ENCODE data around the gene BTBD17. TPM values are rescaled to one million over a fixed set of nuclear protein-coding genes. Genes with fewer than 3 reads are reported as not detected.

The BTBD17 gene
- total RNA-seq, 1 experiment from 2014 or later: 3.4 TPM

GRCh38 chr17:74390680-74391653, 29.3 kb upstream of the BTBD17 start:
- ChIA-PET POLR2A (ENCODE audit: low non-redundant PET) (no interaction called here), CTCF (no interaction called here)
- peaks cover 11% of the 10 kb centered on the region for H3K4me1 ChIP-seq (ENCODE audit: insufficient read depth, low read length, poor library complexity, severe bottlenecking)
- no peak for TF ChIP-seq EZH2 (IDR thresholded peaks at IDR 0.05; ENCODE audit: borderline replicate concordance, low read depth, low read length, poor library complexity, severe bottlenecking)
- no peak for TF ChIP-seq CTCF (conservative IDR thresholded peaks at IDR 0.05; ENCODE audit: low read depth, low read length)
- H3K9me3 ChIP-seq (ENCODE audit: low read depth, low read length, poor library complexity, severe bottlenecking): no peaks in the 10 kb centered on the region
- BruUV-seq (replicated peaks): no TSS peak
- no peaks in the 10 kb centered on the region for H3K27me3 ChIP-seq (replicated peaks; ENCODE audit: insufficient read depth, low read depth, low read length, poor library complexity)
- H3K27ac ChIP-seq (ENCODE audit: low read depth, low read length, poor library complexity, severe bottlenecking): no peak overlapping the region
- intact Hi-C loops (cut with micrococcal nuclease; ENCODE audit: unreplicated experiment): no loop called here
- no peak overlapping the region for H3K4me3 ChIP-seq (ENCODE audit: low read depth, low read length, poor library complexity, severe bottlenecking)
- no peak for DNase-seq (ENCODE audit: low spot score)
- H3K36me3 ChIP-seq (ENCODE audit: insufficient read depth, low read length, poor library complexity, severe bottlenecking): no peaks in the 10 kb centered on the region

DNA sequence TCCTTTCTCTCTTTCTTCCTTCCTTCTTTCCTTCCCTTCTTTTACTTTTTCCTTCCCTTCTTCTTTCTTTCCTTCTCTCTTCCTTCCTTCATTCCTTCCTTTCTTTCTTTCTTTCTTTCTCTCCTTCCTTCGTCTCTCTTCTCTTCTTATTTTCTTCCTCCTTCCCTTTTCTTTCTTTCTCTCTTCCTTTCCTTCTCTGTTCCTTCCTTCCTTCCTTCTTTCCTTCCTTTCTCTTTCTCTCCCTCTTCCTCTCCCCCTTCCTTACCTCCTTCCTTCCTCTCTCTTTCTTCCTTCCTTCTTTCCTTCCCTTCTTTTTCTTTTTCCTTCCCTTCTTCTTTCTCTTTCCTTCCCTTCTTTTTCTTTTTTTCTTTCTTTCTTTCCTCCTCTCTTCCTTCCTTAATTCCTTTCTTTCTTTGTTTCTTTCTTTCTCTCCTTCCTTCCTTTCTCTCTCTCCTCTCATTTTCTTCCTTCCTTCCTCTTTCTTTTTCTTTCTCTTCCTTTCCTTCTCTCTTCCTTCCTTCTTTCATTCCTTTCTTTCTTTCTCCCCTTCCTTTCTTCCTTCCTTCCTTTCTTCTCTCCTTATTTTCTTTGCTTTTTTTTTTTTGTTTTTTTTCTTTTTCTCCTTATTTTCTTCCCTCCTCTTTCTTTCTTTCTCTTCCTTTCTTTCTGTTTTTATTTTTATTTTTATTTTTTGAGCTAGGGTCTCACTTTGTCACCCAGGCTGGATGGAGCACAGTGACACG, 28.4 kb upstream of the BTBD17 start:
- intact Hi-C loops (cut with micrococcal nuclease; ENCODE audit: unreplicated experiment): no loop called here
- no peaks in the 10 kb centered on the region for H3K36me3 ChIP-seq (ENCODE audit: insufficient read depth, low read length, poor library complexity, severe bottlenecking)
- peaks cover 11% of the 10 kb centered on the region for H3K4me1 ChIP-seq (ENCODE audit: insufficient read depth, low read length, poor library complexity, severe bottlenecking)
- DNase-seq (ENCODE audit: low spot score): no peak
- H3K27me3 ChIP-seq (replicated peaks; ENCODE audit: insufficient read depth, low read depth, low read length, poor library complexity): no peaks in the 10 kb centered on the region
- no peaks in the 10 kb centered on the region for H3K9me3 ChIP-seq (ENCODE audit: low read depth, low read length, poor library complexity, severe bottlenecking)
- H3K4me3 ChIP-seq (ENCODE audit: low read depth, low read length, poor library complexity, severe bottlenecking): no peak overlapping the region
- POLR2A ChIA-PET (ENCODE audit: low non-redundant PET): no interaction called here
- CTCF ChIA-PET: no interaction called here
- TF ChIP-seq CTCF (conservative IDR thresholded peaks at IDR 0.05; ENCODE audit: low read depth, low read length): no peak
- no peak for TF ChIP-seq EZH2 (IDR thresholded peaks at IDR 0.05; ENCODE audit: borderline replicate concordance, low read depth, low read length, poor library complexity, severe bottlenecking)
- no TSS peak for BruUV-seq (replicated peaks)
- no peak overlapping the region for H3K27ac ChIP-seq (ENCODE audit: low read depth, low read length, poor library complexity, severe bottlenecking)

- POLR2A ChIA-PET (ENCODE audit: low non-redundant PET): no interaction called here
- TF ChIP-seq CTCF (conservative IDR thresholded peaks at IDR 0.05; ENCODE audit: low read depth, low read length) (no peak), EZH2 (IDR thresholded peaks at IDR 0.05; ENCODE audit: borderline replicate concordance, low read depth, low read length, poor library complexity, severe bottlenecking) (no peak)
- H3K4me1 ChIP-seq (ENCODE audit: insufficient read depth, low read length, poor library complexity, severe bottlenecking): peaks cover 9% of the 10 kb centered on the region
- no peak overlapping the region for H3K4me3 ChIP-seq (ENCODE audit: low read depth, low read length, poor library complexity, severe bottlenecking)
- intact Hi-C loops (cut with micrococcal nuclease; ENCODE audit: unreplicated experiment): no loop called here
- DNase-seq (ENCODE audit: low spot score): no peak
- no peaks in the 10 kb centered on the region for H3K9me3 ChIP-seq (ENCODE audit: low read depth, low read length, poor library complexity, severe bottlenecking)
- no peaks in the 10 kb centered on the region for H3K36me3 ChIP-seq (ENCODE audit: insufficient read depth, low read length, poor library complexity, severe bottlenecking)
- BruUV-seq (replicated peaks): no TSS peak
- H3K27me3 ChIP-seq (replicated peaks; ENCODE audit: insufficient read depth, low read depth, low read length, poor library complexity): no peaks in the 10 kb centered on the region
- CTCF ChIA-PET: no interaction called here
- no peak overlapping the region for H3K27ac ChIP-seq (ENCODE audit: low read depth, low read length, poor library complexity, severe bottlenecking)
These were observed 27.6 kb upstream of the BTBD17 start for GRCh38 chr17:74389084-74389753.
